Mucosa of rectum (tissue), 2 donors: ENCODE measurements around the gene MAP4K4.

Experiments
- H3K27ac ChIP-seq, 2 donors: one replicate each; pipeline ENCODE4 v1.7.0; 2013; ENCODE audit warnings: inconsistent platforms in 2 of 2, low read depth in 2 of 2, low read length in 2 of 2
- H3K27me3 ChIP-seq, 2 donors: one replicate each; pipeline ENCODE4 v1.7.0; 2013; ENCODE audit warnings: low read length in 2 of 2; ENCODE audit not compliant: control insufficient read depth in 2 of 2, insufficient read depth in 2 of 2
- H3K36me3 ChIP-seq, 2 donors: one replicate each; pipeline ENCODE4 v1.7.0; 2013; ENCODE audit warnings: low read length in 2 of 2; ENCODE audit not compliant: control insufficient read depth in 2 of 2, insufficient read depth in 2 of 2
- H3K4me1 ChIP-seq, 2 donors: one replicate each; pipeline ENCODE4 v1.7.0; 2013; ENCODE audit warnings: low read length in 2 of 2, mild to moderate bottlenecking in 1 of 2; ENCODE audit not compliant: control insufficient read depth in 2 of 2, insufficient read depth in 2 of 2
- H3K4me3 ChIP-seq, 2 donors: one replicate each; pipeline ENCODE4 v1.7.0; 2013; ENCODE audit warnings: low read length in 2 of 2
- H3K9ac ChIP-seq, 2 donors: one replicate each; pipeline ENCODE4 v1.7.0; 2013; ENCODE audit warnings: low read length in 2 of 2, low read depth in 1 of 2, mild to moderate bottlenecking in 1 of 2
- H3K9me3 ChIP-seq, 2 donors: one replicate each; pipeline ENCODE4 v1.7.0; 2013; ENCODE audit warnings: low read length in 2 of 2; ENCODE audit not compliant: control insufficient read depth in 2 of 2
- donor health status: healthy.
- donor health status: Normal muscosa, but diverticular disease.

MAP4K4 gene

GRCh38 chr2:101811226-101812015 lies 113.9 kb downstream of the MAP4K4 start:
- H3K27ac ChIP-seq, result no peak overlapping the region

GRCh38 chr2:101812226-101812625 lies 114.7 kb downstream of the MAP4K4 start:
- no peak overlapping the region for H3K4me3 ChIP-seq
- no peaks in the 10 kb centered on the region for H3K4me1 ChIP-seq
- H3K27me3 ChIP-seq, result no peaks in the 10 kb centered on the region
- H3K36me3 ChIP-seq, result no peaks in the 10 kb centered on the region
- no peak overlapping the region for H3K27ac ChIP-seq
- no peak overlapping the region for H3K9ac ChIP-seq
- H3K9me3 ChIP-seq, result no peaks in the 10 kb centered on the region

More at GRCh38 chr2:101811226-101812015, 113.9 kb downstream of the MAP4K4 start:
- H3K27me3 ChIP-seq, result no peaks in the 10 kb centered on the region
- H3K36me3 ChIP-seq, result no peaks in the 10 kb centered on the region
- H3K4me1 ChIP-seq, result no peaks in the 10 kb centered on the region
- no peak overlapping the region for H3K4me3 ChIP-seq
- no peaks in the 10 kb centered on the region for H3K9me3 ChIP-seq
- H3K9ac ChIP-seq, result no peak overlapping the region

GRCh38 chr2:101814752-101815151 lies 117.2 kb downstream of the MAP4K4 start:
- Histone ChIP-seq H3K4me1 (peaks cover 0 to 4% of the 10 kb centered on the region in 2 donors), H3K27ac (no peak overlapping the region), H3K4me3 (no peak overlapping the region), H3K36me3 (no peaks in the 10 kb centered on the region), H3K27me3 (no peaks in the 10 kb centered on the region), H3K9me3 (no peaks in the 10 kb centered on the region), H3K9ac (no peak overlapping the region)

GRCh38 chr2:101815154-101815553 lies 117.6 kb downstream of the MAP4K4 start:
- H3K27me3 ChIP-seq, result no peaks in the 10 kb centered on the region
- H3K36me3 ChIP-seq, result no peaks in the 10 kb centered on the region
- H3K9ac ChIP-seq, result no peak overlapping the region
- H3K27ac ChIP-seq, result no peak overlapping the region
- H3K4me1 ChIP-seq, result peaks cover 0 to 4% of the 10 kb centered on the region in 2 donors
- H3K9me3 ChIP-seq, result no peaks in the 10 kb centered on the region
- no peak overlapping the region for H3K4me3 ChIP-seq

- Histone ChIP-seq H3K27me3 (no peaks in the 10 kb centered on the region), H3K36me3 (no peaks in the 10 kb centered on the region), H3K4me1 (peaks cover 0 to 4% of the 10 kb centered on the region in 2 donors), H3K9ac (no peak overlapping the region), H3K9me3 (no peaks in the 10 kb centered on the region), H3K27ac (no peak overlapping the region), H3K4me3 (no peak overlapping the region)
These were observed 118.4 kb downstream of the MAP4K4 start for GRCh38 chr2:101815739-101816391.

GRCh38 chr2:101816598-101816997 lies 119.1 kb downstream of the MAP4K4 start:
- H3K4me1 ChIP-seq, result peaks cover 0 to 4% of the 10 kb centered on the region in 2 donors
- H3K36me3 ChIP-seq, result no peaks in the 10 kb centered on the region
- H3K27me3 ChIP-seq, result no peaks in the 10 kb centered on the region
- H3K4me3 ChIP-seq, result no peak overlapping the region
- H3K9me3 ChIP-seq, result no peaks in the 10 kb centered on the region
- H3K27ac ChIP-seq, result no peak overlapping the region
- H3K9ac ChIP-seq, result no peak overlapping the region

- Histone ChIP-seq H3K4me1 (peaks cover 0 to 4% of the 10 kb centered on the region in 2 donors), H3K27me3 (no peaks in the 10 kb centered on the region), H3K9me3 (no peaks in the 10 kb centered on the region), H3K4me3 (no peak overlapping the region), H3K27ac (no peak overlapping the region), H3K9ac (no peak overlapping the region), H3K36me3 (no peaks in the 10 kb centered on the region)
These were observed 120.0 kb downstream of the MAP4K4 start for GRCh38 chr2:101817481-101817880.

GRCh38 chr2:101818531-101819451 lies 121.3 kb downstream of the MAP4K4 start:
- H3K4me1 ChIP-seq, result peaks cover 0 to 8% of the 10 kb centered on the region in 2 donors
- H3K4me3 ChIP-seq, result no peak overlapping the region
- no peak overlapping the region for H3K27ac ChIP-seq
- no peak overlapping the region for H3K9ac ChIP-seq
- H3K9me3 ChIP-seq, result no peaks in the 10 kb centered on the region
- no peaks in the 10 kb centered on the region for H3K27me3 ChIP-seq
- no peaks in the 10 kb centered on the region for H3K36me3 ChIP-seq

GRCh38 chr2:101820519-101820918 lies 123.0 kb downstream of the MAP4K4 start:
- H3K4me1 ChIP-seq, result peaks cover 0 to 8% of the 10 kb centered on the region in 2 donors
- H3K27ac ChIP-seq, result no peak overlapping the region
- H3K4me3 ChIP-seq, result no peak overlapping the region
- no peaks in the 10 kb centered on the region for H3K27me3 ChIP-seq
- H3K9ac ChIP-seq, result no peak overlapping the region
- H3K36me3 ChIP-seq, result no peaks in the 10 kb centered on the region
- H3K9me3 ChIP-seq, result no peaks in the 10 kb centered on the region
